Right renal pelvis (tissue), 4 donors: ENCODE results near the gene KRT71. TPM values are rescaled to one million over a fixed set of nuclear protein-coding genes. Genes with fewer than 3 reads are reported as not detected.
"Not testable (repeated sequence)": the region's sequence is repeated elsewhere in the genome, so short reads cannot be mapped to it uniquely, and the experiment has no call there.

Source experiments
- DNase-seq, 4 donors: peaks; one replicate each; pipeline ENCODE4 v3.0.0-alpha.2; 2013; ENCODE audit warnings: low read depth in 4 of 4, low spot score in 3 of 4, missing footprints in 1 of 4
- polyA plus RNA-seq, 4 donors: library from polyadenylated mRNA; unstranded; fragments of 120-200 nt; gene quantifications; one replicate each; pipeline ENCODE4 v1.2.1, GENCODE V29; 2013; ENCODE audit not compliant: insufficient read length in 4 of 4

KRT71 gene
- not detected for polyA plus RNA-seq

DNA sequence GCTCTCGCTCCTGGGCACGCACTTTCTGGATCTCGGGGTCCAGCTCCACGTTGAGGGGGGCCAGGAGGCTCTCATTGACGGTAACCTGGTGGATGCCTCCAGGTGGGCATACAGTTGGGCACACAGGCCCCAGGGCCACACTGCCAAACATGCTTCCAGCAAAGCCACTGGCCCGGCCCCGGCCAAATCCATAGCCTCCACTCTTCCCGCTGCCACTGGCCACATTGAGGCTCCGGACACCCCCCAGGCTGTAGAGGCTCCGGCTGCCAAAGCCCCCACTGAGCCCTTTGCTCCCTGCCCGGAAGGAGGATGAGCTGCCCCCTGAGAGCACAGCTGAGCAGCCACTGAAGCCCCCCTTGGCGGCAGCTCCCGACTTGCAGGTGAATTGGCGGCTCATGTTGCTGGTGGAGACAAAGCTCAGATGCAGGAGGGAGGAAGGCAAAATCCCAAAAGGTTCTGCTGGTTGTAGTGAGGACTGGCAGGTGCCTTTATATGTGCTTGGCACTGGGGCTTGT, at the start of gene KRT71:
KRT71 (minus strand) TSS at position 465 of the 515 bp plus-strand sequence; CDS start at position 397, 68 bp downstream.
- no peak for DNase-seq

- DNase-seq = no peak
Measured at GRCh38 chr12:52602552-52602951, 49.6 kb upstream of the KRT71 start.

DNA sequence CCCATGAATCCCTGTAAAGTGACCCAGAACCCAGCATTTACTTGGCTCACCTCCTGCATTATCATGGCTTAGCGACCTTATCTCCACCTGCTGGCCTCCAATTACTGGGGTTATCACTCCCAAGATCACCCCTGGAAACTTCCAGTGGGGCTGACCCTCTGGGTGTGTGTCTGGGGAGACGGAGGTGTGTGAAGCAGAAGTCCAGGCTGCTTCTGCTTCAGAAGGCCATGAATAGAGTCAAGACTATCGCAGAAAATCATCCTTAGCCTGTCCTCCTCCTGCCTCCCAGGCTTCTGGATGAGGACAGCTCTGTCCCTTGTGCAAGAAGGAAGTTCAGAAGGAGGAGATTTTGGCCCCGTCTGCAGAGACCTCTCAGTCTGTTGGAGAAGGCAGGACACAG, 48.7 kb upstream of the KRT71 start:
- DNase-seq = no peak

- no peak for DNase-seq
Measured at GRCh38 chr12:52600941-52601481, 48.1 kb upstream of the KRT71 start, which contains the start of gene KRT72. Gene KRT72, minus strand, starts transcription at chr12:52601463. Its CDS starts 11 bp downstream, at chr12:52601452.

GRCh38 chr12:52600475-52600874, 47.5 kb upstream of the KRT71 start:
- DNase-seq = no peak

DNA sequence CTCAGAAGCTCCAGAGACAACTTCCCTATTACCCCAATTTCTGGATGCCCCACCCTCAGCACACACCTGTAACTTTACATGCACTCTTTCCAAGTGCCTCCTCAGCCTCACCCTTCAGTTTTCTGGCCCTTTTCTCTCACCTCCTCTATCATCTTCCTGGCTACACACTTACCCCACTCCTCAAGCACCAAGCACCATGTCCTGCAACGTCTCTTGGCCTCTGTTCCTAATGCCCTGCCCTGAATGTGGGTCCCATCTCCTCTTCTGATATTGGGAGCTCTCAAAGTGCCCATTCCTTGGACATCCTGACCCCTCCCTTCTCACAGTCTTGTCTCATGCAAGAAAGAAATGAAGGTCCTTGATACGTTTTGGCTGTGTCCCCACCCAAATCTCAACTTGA, 47.1 kb upstream of the KRT71 start:
- DNase-seq = no peak

DNA sequence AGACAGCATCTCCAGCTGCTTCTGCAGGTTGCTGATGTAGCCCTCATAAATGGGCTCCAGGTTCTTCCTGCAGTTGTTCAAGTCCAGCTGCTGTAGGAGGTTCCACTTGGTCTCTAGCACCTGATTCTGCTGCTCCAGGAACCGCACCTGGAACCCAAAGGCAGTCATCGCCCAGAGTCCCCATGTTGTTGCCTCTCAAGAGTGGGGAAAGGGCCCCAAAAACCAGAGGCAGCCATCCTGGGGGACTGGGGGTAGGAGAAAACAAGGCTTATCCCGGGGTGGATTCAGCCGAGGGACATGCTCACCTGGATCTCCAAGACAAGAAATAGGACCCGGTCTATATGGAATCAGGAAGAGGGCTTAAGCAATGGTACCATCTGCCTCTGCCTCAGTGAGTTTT, 46.0 kb upstream of the KRT71 start:
- DNase-seq = no peak

GRCh38 chr12:52594237-52594636, 41.3 kb upstream of the KRT71 start:
- not testable (repeated sequence) for DNase-seq

GRCh38 chr12:52591521-52591920, 38.6 kb upstream of the KRT71 start:
- no peak for DNase-seq

DNA sequence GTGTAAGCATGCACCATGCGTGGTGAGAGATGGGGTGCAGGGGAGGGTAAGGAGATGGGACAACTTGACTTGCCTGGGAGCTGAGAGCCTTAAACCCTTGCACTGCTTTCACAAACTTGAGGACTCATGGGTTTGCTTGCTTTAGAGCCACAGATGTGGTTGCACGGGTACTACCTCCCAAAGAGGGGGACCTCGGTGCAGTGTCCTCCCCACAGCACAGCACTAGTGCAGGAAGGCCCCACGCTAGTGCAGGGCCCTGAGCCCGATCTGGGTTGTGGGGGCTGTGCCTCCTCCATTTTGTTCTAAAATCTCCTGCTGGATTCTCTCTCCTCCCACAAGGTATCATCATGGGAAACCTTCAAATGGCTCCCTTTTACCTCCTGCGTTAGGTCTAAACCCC, 37.1 kb upstream of the KRT71 start:
- DNase-seq = no peak

GRCh38 chr12:52587563-52587962, 34.6 kb upstream of the KRT71 start:
- no peak for DNase-seq

DNA sequence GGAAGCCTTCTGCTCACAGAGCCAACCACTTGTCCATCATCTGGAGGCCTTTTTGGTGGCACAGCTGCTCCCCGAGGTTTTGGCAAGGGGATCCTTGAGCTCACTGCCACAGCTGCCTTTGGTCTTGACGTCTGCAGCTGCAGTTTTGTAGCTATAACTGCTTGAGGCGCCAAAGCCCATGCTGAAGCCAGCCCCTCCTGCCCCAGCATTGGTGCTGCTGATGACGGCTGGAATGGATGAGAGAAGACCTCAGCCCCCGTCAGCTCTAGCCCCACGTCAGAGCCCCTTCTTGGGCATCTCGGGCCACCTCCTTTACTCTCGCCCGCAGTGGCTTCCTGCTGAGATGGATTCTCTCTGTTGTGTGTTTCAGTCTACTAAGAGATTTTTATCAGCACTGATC, 33.0 kb upstream of the KRT71 start:
- DNase-seq = no peak

DNA sequence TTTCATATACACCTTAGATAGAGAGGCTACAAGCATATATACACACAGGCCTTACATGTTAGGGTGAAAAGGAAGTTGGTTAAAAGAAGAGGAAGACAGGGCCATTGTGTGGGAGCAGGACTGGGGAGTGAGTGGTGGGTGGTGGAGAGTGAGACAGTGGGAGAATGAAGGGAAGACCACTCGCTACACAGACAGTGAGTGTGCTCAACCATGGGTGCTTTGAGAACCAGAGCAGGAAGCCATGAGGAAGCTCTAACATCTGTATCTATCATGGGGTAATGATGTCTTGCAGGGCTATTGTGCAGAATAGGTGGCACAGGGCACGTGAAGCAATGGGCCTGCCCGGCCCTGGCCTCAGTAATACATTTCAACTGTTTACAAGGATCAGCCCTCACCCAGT, 32.1 kb upstream of the KRT71 start:
- no peak for DNase-seq

- no peak for DNase-seq
Measured at GRCh38 chr12:52584156-52584682, 31.3 kb upstream of the KRT71 start.

GRCh38 chr12:52582971-52583456, 30.1 kb upstream of the KRT71 start:
- DNase-seq = peak; percentile 32 to 55 (median 36)

DNA sequence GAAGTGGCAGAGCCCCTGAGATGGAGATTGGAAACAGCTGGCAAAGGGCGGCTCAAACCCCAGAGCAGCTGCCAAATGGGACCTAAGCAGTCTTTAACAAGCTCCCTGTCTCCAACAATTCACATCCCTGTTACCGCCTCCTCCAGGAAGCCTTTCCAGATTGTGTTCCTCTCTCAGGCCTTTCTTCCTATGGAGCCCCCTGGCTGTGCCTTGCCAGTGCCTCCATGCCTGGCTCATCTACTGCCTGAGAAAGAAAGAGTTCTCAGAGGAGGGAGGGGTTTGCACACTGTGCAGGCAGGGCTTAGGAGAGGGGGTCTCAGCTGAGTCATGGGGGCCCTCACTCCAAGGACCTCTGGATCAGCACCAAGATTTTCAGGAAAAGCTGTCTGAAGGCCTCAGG, 29.5 kb upstream of the KRT71 start:
- DNase-seq = no peak

- DNase-seq = no peak
Measured at GRCh38 chr12:52581481-52581880, 28.5 kb upstream of the KRT71 start.

GRCh38 chr12:52581066-52581465, 28.1 kb upstream of the KRT71 start:
- no peak for DNase-seq

DNA sequence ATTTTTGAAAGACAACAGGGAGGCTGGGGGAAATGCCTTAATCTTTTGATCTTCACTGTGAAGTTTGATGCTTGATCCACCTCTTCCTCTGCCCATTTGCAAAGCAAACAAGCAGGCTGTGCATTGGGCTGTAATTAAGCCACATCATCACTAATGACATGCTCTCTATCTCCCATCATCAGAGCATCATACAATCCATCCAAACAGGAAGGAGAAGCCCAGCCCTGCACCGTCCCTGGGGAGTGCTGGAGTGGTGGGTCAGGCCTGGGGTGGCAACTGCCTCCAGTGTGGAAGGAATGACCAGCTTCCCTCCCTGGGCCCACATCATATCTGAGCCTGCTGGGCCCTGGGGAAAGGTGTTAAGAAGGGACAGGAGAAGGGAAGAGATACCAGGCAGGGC, 27.6 kb upstream of the KRT71 start:
- DNase-seq = no peak

DNA sequence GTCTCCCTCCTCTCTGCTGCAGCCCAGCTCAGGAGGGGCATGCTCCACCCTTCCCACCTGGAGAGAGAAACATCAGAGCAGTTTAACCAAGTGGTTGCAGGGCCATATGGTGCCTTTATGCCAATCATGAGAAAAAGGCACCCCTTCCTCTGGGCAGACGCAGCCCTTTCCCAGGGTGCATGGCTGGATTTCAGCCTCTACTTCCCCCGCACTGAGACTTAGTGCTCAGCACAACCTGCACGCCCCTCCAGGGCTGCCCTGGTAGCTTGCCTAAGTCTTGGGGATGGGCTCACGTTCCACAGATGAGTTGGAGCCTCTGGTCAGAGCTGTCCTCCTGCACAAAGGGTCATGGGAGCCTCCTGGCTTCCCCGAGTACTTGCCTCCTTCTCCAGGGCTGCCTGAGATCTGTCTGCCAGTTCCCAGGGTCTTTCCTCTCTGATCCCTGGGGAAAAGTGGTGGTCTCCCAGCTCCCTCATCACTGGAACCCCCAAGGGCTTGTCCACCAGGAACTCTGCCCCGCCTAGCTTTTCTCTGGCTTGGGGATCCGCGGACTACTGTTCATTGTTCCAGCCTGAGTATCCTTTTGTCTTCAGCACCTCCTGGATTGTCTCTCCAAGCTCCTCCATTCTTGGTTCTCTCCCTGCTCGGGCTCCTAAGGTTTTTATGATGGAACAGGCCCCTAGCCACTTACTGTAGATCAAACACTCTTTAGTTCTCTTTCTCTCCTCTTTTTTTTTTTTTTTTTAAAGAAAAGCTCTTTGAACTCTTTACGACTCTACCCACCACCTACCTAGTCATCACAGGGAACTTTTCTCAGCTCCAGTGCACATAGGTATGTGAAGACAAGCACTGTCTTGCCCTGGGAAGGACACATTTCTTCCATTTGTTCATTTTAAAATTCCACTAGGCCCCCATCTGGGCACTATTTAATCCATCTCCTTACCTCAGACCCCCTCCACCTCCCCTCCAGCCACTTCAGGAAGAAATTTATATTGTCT, 26.8 kb upstream of the KRT71 start:
- DNase-seq = no peak

DNA sequence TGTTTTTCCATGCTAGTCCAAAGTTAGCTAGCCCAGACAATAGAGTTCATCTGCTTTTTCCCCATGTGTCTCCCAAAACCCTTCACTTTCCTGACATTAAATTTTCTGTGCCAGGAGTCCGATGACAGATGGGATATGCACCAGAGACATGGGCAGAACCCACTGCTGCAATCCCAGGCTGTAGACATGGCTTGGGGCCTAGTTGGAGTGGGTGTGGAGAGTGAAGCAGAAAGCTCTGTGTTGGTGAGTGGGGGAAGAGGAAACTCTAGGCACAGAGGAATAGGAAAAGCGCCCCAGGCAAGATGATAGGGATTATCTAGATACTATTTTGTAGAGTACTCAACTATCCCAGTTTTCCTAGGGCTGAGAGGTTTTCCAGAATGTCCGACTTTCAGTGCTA, 25.5 kb upstream of the KRT71 start:
- no peak for DNase-seq
